HepG2 (cell line): Measurements from ENCODE around the gene GCDH. TPM values are rescaled to one million over a fixed set of nuclear protein-coding genes. Genes with fewer than 3 reads are reported as not detected.

Source experiments
- ARNT ChIP-seq: fragments of 450-650 bp; IDR thresholded peaks from 2 replicates; pipeline ENCODE4 v1.6.1; 2017
- ARNT2 ChIP-seq: sonication (generic); formaldehyde crosslinking; IDR thresholded peaks from 2 replicates; pipeline ENCODE4 v1.8.0; 2022; ENCODE audit warnings: mild to moderate bottlenecking, low read depth, missing genetic modification reagents, moderate library complexity
- BHLHE40 ChIP-seq: IDR thresholded peaks from 2 replicates; pipeline ENCODE4 v1.6.1; 2011; ENCODE audit warnings: low read length, improper control_type of control experiment
- EHMT2 ChIP-seq: fragments of 200-600 bp; sonication (generic); IDR thresholded peaks from 2 replicates; pipeline ENCODE4 v1.7.0; 2017; ENCODE audit warnings: antibody characterized with exemption, low read depth, low read length, borderline replicate concordance
- FOXA3 ChIP-seq: IDR thresholded peaks from 2 replicates; pipeline ENCODE4 v1.6.1; 2016; ENCODE audit warnings: missing genetic modification reagents, missing compliant biosample characterization
- HDAC1 ChIP-seq: sonication (generic); formaldehyde crosslinking; IDR thresholded peaks from 2 replicates; pipeline ENCODE4 v1.5.1; 2020; ENCODE audit warnings: mild to moderate bottlenecking, missing genetic modification reagents
- HDAC2 ChIP-seq: sonication (generic); formaldehyde crosslinking; IDR thresholded peaks from 2 replicates; pipeline ENCODE4 v1.4.0; 2020; ENCODE audit warnings: missing genetic modification reagents
- IRF9 ChIP-seq: sonication (generic); formaldehyde crosslinking; IDR thresholded peaks from 2 replicates; pipeline ENCODE4 v1.8.0; 2022; ENCODE audit warnings: missing genetic modification reagents, mild to moderate bottlenecking, borderline replicate concordance
- KDM2A ChIP-seq: sonication (generic); formaldehyde crosslinking; IDR thresholded peaks from 2 replicates; pipeline ENCODE4 v1.4.0; 2020; ENCODE audit warnings: low read depth, missing genetic modification reagents, borderline replicate concordance
- KLF16 ChIP-seq, 2 experiments: sonication (generic) in 1 of 2; formaldehyde crosslinking in 1 of 2; IDR thresholded peaks; 2 replicates each; pipeline versions ENCODE4 v1.6.1 to v1.8.0; 2016 to 2023; ENCODE audit warnings: missing genetic modification reagents in 2 of 2, missing compliant biosample characterization in 1 of 2
- MAF1 ChIP-seq: sonication (generic); formaldehyde crosslinking; IDR thresholded peaks from 2 replicates; pipeline ENCODE4 v1.5.0; 2020; ENCODE audit warnings: missing genetic modification reagents, borderline replicate concordance
- NRL ChIP-seq: sonication (generic); formaldehyde crosslinking; IDR thresholded peaks from 2 replicates; pipeline ENCODE4 v1.5.0; 2020; ENCODE audit warnings: missing genetic modification reagents, mild to moderate bottlenecking, moderate library complexity, borderline replicate concordance
- SALL2 ChIP-seq: sonication (generic); formaldehyde crosslinking; IDR thresholded peaks from 2 replicates; pipeline ENCODE4 v1.8.1; 2023; ENCODE audit warnings: mild to moderate bottlenecking, missing genetic modification reagents, inconsistent platforms
- SAP130 ChIP-seq: IDR thresholded peaks from 2 replicates; pipeline ENCODE4 v1.6.1; 2016; ENCODE audit warnings: low read depth
- SP4 ChIP-seq: sonication (generic); formaldehyde crosslinking; IDR thresholded peaks from 2 replicates; pipeline ENCODE4 v1.8.1; 2023; ENCODE audit warnings: mild to moderate bottlenecking, missing genetic modification reagents
- ZFX ChIP-seq: sonication (generic); formaldehyde crosslinking; IDR thresholded peaks from 2 replicates; pipeline ENCODE4 v1.4.0; 2020; ENCODE audit warnings: mild to moderate bottlenecking, low read depth, missing genetic modification reagents, moderate library complexity
- ZFY ChIP-seq: sonication (generic); formaldehyde crosslinking; IDR thresholded peaks from 2 replicates; pipeline ENCODE4 v1.4.0; 2020; ENCODE audit warnings: missing genetic modification reagents
- ZNF329 ChIP-seq: sonication (generic); formaldehyde crosslinking; IDR thresholded peaks from 2 replicates; pipeline ENCODE4 v1.9.0; 2021; ENCODE audit warnings: low read depth, mild to moderate bottlenecking, missing genetic modification reagents
- ZNF335 ChIP-seq: sonication (generic); formaldehyde crosslinking; IDR thresholded peaks from 2 replicates; pipeline ENCODE4 v1.4.0; 2020; ENCODE audit warnings: missing genetic modification reagents
- ZNF430 ChIP-seq: sonication (generic); formaldehyde crosslinking; IDR thresholded peaks from 2 replicates; pipeline ENCODE4 v1.9.0; 2021; ENCODE audit warnings: mild to moderate bottlenecking, missing genetic modification reagents
- ZNF777 ChIP-seq: sonication (generic); formaldehyde crosslinking; IDR thresholded peaks from 2 replicates; pipeline ENCODE4 v1.4.0; 2020; ENCODE audit warnings: missing genetic modification reagents
- ZSCAN31 ChIP-seq: sonication (generic); formaldehyde crosslinking; IDR thresholded peaks from 2 replicates; pipeline ENCODE4 v1.5.0; 2020; ENCODE audit warnings: low read depth, mild to moderate bottlenecking, missing genetic modification reagents
- polyA plus RNA-seq, 8 experiments: library from polyadenylated mRNA; depleted of rRNA in 3 of 8; stranded (reverse) in 7 of 8; unstranded in 1 of 8; fragments of >200 nt; fragmentation: Illumina TruSeq in 4 of 8; extraction: Trizol in 4 of 8; gene quantifications; 2 replicates each; pipeline versions ENCODE4 v1.2.1 to v1.2.3, GENCODE V29; 2011 to 2016; ENCODE audit warnings: low read depth in 4 of 8, missing spikeins in 1 of 8, mixed read lengths in 1 of 8; ENCODE audit not compliant: insufficient read depth in 1 of 8
- total RNA-seq, 5 experiments: library from RNA; depleted of rRNA; stranded (reverse); fragments of >200 nt; fragmentation: Illumina TruSeq; extraction: Trizol; gene quantifications; 2 replicates each; pipeline ENCODE4 v1.2.3, GENCODE V29; 2016; ENCODE audit warnings: low read depth in 1 of 5
- TF ChIP-seq, protein P1 (sequence below): sonication (generic); formaldehyde crosslinking; IDR thresholded peaks from 2 replicates; pipeline ENCODE4 v1.5.1; 2020; ENCODE audit warnings: mild to moderate bottlenecking, missing genetic modification reagents, moderate library complexity

Gene GCDH
- total and polyA plus RNA-seq, 2 of the 13 experiments (the other 11 are each of a cell fraction or from before 2014, with no cell fraction given), result 15.1 to 38.0 TPM

- TF ChIP-seq SALL2 (CRISPR knock-in tag) (0 out of 2 replicates have a peak, but pooled peaks have one; percentile 73), HDAC2 (0 out of 2 replicates have a peak, but pooled peaks have one; percentile 14), BHLHE40 (peak; percentile 61), ZFX (CRISPR knock-in tag) (peak; percentile 57), SP4 (CRISPR knock-in tag) (no peak), ZNF335 (no peak), ZNF329 (CRISPR knock-in tag) (no peak), KDM2A (CRISPR knock-in tag) (peak; percentile 79), ZFY (CRISPR knock-in tag) (peak; percentile 37; the same call in 1 of the 2 replicates), ZNF430 (CRISPR knock-in tag) (no peak), KLF16 (CRISPR knock-in tag; IDR thresholded peaks at IDR 0.05) (peak in 1 of 2 experiments; percentile 64; a peak in 1 of 4 replicates), HDAC1 (CRISPR knock-in tag) (0 out of 2 replicates have a peak, but pooled peaks have one; percentile 32), EHMT2 (no peak), ZSCAN31 (CRISPR knock-in tag) (peak; percentile 66; the same call in 1 of the 2 replicates), ZNF777 (CRISPR knock-in tag) (peak; percentile 76), IRF9 (CRISPR knock-in tag) (peak; percentile 67; the same call in 1 of the 2 replicates), ARNT2 (peak; percentile 69; the same call in 1 of the 2 replicates), MAF1 (CRISPR knock-in tag) (no peak), SAP130 (CRISPR knock-in tag) (peak; percentile 42; the same call in 1 of the 2 replicates), ARNT (no peak), NRL (peak; percentile 44; the same call in 1 of the 2 replicates), FOXA3 (no peak)
- TF ChIP-seq, protein P1, sequence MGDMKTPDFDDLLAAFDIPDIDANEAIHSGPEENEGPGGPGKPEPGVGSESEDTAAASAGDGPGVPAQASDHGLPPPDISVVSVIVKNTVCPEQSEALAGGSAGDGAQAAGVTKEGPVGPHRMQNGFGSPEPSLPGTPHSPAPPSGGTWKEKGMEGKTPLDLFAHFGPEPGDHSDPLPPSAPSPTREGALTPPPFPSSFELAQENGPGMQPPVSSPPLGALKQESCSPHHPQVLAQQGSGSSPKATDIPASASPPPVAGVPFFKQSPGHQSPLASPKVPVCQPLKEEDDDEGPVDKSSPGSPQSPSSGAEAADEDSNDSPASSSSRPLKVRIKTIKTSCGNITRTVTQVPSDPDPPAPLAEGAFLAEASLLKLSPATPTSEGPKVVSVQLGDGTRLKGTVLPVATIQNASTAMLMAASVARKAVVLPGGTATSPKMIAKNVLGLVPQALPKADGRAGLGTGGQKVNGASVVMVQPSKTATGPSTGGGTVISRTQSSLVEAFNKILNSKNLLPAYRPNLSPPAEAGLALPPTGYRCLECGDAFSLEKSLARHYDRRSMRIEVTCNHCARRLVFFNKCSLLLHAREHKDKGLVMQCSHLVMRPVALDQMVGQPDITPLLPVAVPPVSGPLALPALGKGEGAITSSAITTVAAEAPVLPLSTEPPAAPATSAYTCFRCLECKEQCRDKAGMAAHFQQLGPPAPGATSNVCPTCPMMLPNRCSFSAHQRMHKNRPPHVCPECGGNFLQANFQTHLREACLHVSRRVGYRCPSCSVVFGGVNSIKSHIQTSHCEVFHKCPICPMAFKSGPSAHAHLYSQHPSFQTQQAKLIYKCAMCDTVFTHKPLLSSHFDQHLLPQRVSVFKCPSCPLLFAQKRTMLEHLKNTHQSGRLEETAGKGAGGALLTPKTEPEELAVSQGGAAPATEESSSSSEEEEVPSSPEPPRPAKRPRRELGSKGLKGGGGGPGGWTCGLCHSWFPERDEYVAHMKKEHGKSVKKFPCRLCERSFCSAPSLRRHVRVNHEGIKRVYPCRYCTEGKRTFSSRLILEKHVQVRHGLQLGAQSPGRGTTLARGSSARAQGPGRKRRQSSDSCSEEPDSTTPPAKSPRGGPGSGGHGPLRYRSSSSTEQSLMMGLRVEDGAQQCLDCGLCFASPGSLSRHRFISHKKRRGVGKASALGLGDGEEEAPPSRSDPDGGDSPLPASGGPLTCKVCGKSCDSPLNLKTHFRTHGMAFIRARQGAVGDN, result peak; percentile 77
Measured at GRCh38 chr19:12847159-12848139, 43.5 kb upstream of the GCDH start (continued).
